H9 (cell line): ENCODE data around the gene MRPL36. TPM values are rescaled to one million over a fixed set of nuclear protein-coding genes. Genes with fewer than 3 reads are reported as not detected.

ENCODE experiments used
- DNase-seq: peaks from one replicate; pipeline ENCODE4 v3.0.0-alpha.2; 2017
- H2AFZ ChIP-seq: one replicate; pipeline ENCODE4 v1.6.1; 2013; ENCODE audit warnings: mild to moderate bottlenecking, low read length, control low read depth, moderate library complexity
- H2AK5ac ChIP-seq: 2 replicates; pipeline ENCODE4 v1.6.1; 2013; ENCODE audit warnings: low read length, control low read depth, mixed read lengths; ENCODE audit not compliant: insufficient read length
- H2BK120ac ChIP-seq: one replicate; pipeline ENCODE4 v1.6.1; 2013; ENCODE audit warnings: low read depth, mild to moderate bottlenecking, low read length, control low read depth, inconsistent platforms; ENCODE audit not compliant: poor library complexity, severe bottlenecking
- H2BK12ac ChIP-seq: 2 replicates; pipeline ENCODE4 v1.6.1; 2013; ENCODE audit warnings: low read length, control low read depth, mixed read lengths, low read depth; ENCODE audit not compliant: insufficient read length
- H2BK15ac ChIP-seq: 2 replicates; pipeline ENCODE4 v1.6.1; 2013; ENCODE audit warnings: low read depth, low read length, control low read depth
- H2BK20ac ChIP-seq: one replicate; pipeline ENCODE4 v1.6.1; 2013; ENCODE audit warnings: low read depth, mild to moderate bottlenecking, low read length, control low read depth, inconsistent platforms; ENCODE audit not compliant: poor library complexity, severe bottlenecking
- H2BK5ac ChIP-seq: 2 replicates; pipeline ENCODE4 v1.6.1; 2013; ENCODE audit warnings: low read length, control low read depth, mixed read lengths; ENCODE audit not compliant: insufficient read length
- H3K14ac ChIP-seq: 2 replicates; pipeline ENCODE4 v1.6.1; 2013; ENCODE audit warnings: low read length, control low read depth; ENCODE audit not compliant: insufficient read depth
- H3K18ac ChIP-seq: 2 replicates; pipeline ENCODE4 v1.6.1; 2013; ENCODE audit warnings: low read depth, mild to moderate bottlenecking, mixed read lengths, low read length, control low read depth; ENCODE audit not compliant: insufficient read length
- H3K23ac ChIP-seq: 2 replicates; pipeline ENCODE4 v1.6.1; 2013; ENCODE audit warnings: low read length, control low read depth, mixed read lengths, low read depth; ENCODE audit not compliant: insufficient read length
- H3K23me2 ChIP-seq: 2 replicates; pipeline ENCODE4 v1.6.1; 2013; ENCODE audit warnings: low read depth, mild to moderate bottlenecking, mixed read lengths, low read length, control low read depth; ENCODE audit not compliant: insufficient read length, poor library complexity, severe bottlenecking
- H3K27ac ChIP-seq: 2 replicates; pipeline ENCODE4 v1.5.1; 2013; ENCODE audit warnings: low read length, control low read depth, mixed read lengths, low read depth; ENCODE audit not compliant: insufficient read length
- H3K27me3 ChIP-seq: 2 replicates; pipeline ENCODE4 v1.6.1; 2013; ENCODE audit warnings: low read length, control low read depth, inconsistent platforms; ENCODE audit not compliant: insufficient read depth
- H3K4ac ChIP-seq: 2 replicates; pipeline ENCODE4 v1.6.1; 2013; ENCODE audit warnings: low read depth, mild to moderate bottlenecking, control low read depth, inconsistent platforms, low read length, moderate library complexity
- H3K4me1 ChIP-seq: 2 replicates; pipeline ENCODE4 v1.6.1; 2013; ENCODE audit warnings: low read length, control low read depth, inconsistent platforms; ENCODE audit not compliant: insufficient read depth
- H3K4me2 ChIP-seq: 2 replicates; pipeline ENCODE4 v1.6.1; 2013; ENCODE audit warnings: low read length, control low read depth, mixed read lengths; ENCODE audit not compliant: insufficient read length, insufficient read depth
- H3K56ac ChIP-seq: 2 replicates; pipeline ENCODE4 v1.6.1; 2013; ENCODE audit warnings: low read depth, mild to moderate bottlenecking, mixed read lengths, low read length, control low read depth; ENCODE audit not compliant: insufficient read length
- H3K79me1 ChIP-seq: 2 replicates; pipeline ENCODE4 v1.6.1; 2013; ENCODE audit warnings: low read depth, mild to moderate bottlenecking, moderate library complexity, low read length, control low read depth, inconsistent platforms; ENCODE audit not compliant: insufficient read depth, poor library complexity, severe bottlenecking
- H3K79me2 ChIP-seq: 2 replicates; pipeline ENCODE4 v1.6.1; 2013; ENCODE audit warnings: low read length, control low read depth, inconsistent platforms; ENCODE audit not compliant: insufficient read depth
- H3K9ac ChIP-seq: 2 replicates; pipeline ENCODE4 v1.6.1; 2013; ENCODE audit warnings: low read length, control low read depth, mixed read lengths; ENCODE audit not compliant: insufficient read length; ENCODE audit errors: extremely low read depth
- H3K9me3 ChIP-seq: one replicate; pipeline ENCODE4 v1.6.1; 2013; ENCODE audit warnings: low read depth, low read length, inconsistent platforms; ENCODE audit not compliant: control insufficient read depth
- H3T11ph ChIP-seq: one replicate; pipeline ENCODE4 v1.6.1; 2013; ENCODE audit warnings: mild to moderate bottlenecking, low read length, control low read depth, inconsistent platforms
- H4K20me1 ChIP-seq: one replicate; pipeline ENCODE4 v1.6.1; 2013; ENCODE audit not compliant: control insufficient read depth, insufficient read length, insufficient read depth
- H4K5ac ChIP-seq: 2 replicates; pipeline ENCODE4 v1.6.1; 2013; ENCODE audit warnings: low read depth, mild to moderate bottlenecking, mixed read lengths, low read length, control low read depth; ENCODE audit not compliant: insufficient read length
- H4K8ac ChIP-seq: replicated peaks from 2 replicates; pipeline ENCODE4 v1.6.1; 2013; ENCODE audit warnings: low read length, control low read depth, mixed read lengths, low read depth; ENCODE audit not compliant: insufficient read length
- H4K91ac ChIP-seq: 2 replicates; pipeline ENCODE4 v1.6.1; 2013; ENCODE audit warnings: low read depth, mild to moderate bottlenecking, moderate library complexity, mixed read lengths, low read length, control low read depth; ENCODE audit not compliant: insufficient read length
- H3K27ac Mint-ChIP-seq, 3 experiments: 2 replicates in 2 of 3; 3 replicates in 1 of 3; pipeline ENCODE4 v1.8.0; 2020 to 2021; ENCODE audit warnings: mixed read lengths in 3 of 3, mild to moderate bottlenecking in 1 of 3, moderate library complexity in 1 of 3
- H3K27me3 Mint-ChIP-seq: 2 replicates; pipeline ENCODE4 v1.8.0; 2021; ENCODE audit warnings: low read depth, mild to moderate bottlenecking, moderate library complexity, mixed read lengths
- H3K36me3 Mint-ChIP-seq, 3 experiments: 2 replicates in 2 of 3; 3 replicates in 1 of 3; pipeline ENCODE4 v1.8.0; 2020 to 2021; ENCODE audit warnings: low read depth in 3 of 3, mixed read lengths in 3 of 3; ENCODE audit not compliant: insufficient read depth in 1 of 3
- H3K4me1 Mint-ChIP-seq, 2 experiments: 2 replicates each; pipeline ENCODE4 v1.8.0; 2020; ENCODE audit warnings: mixed read lengths in 2 of 2
- H3K4me3 Mint-ChIP-seq, 2 experiments: 2 replicates in 1 of 2; 3 replicates in 1 of 2; pipeline ENCODE4 v1.8.0; 2020 to 2021; ENCODE audit warnings: mild to moderate bottlenecking in 2 of 2, mixed read lengths in 2 of 2, moderate library complexity in 1 of 2
- H3K9me3 Mint-ChIP-seq, 2 experiments: 2 replicates in 1 of 2; 3 replicates in 1 of 2; pipeline ENCODE4 v1.8.0; 2020; ENCODE audit warnings: mild to moderate bottlenecking in 2 of 2, mixed read lengths in 2 of 2, moderate library complexity in 1 of 2
- WGBS: extraction: QIAGEN DNeasy Blood & Tissue Kit; methylation state at CpG from one replicate; pipeline ENCODE4 v1.1.7; 2013; ENCODE audit warnings: missing lambda C conversion rate, low lambda C conversion rate, mixed read lengths; ENCODE audit not compliant: insufficient read length; ENCODE audit errors: extremely low coverage; 5-methylcytosine and 5-hydroxymethylcytosine counted together
- total RNA-seq: library from RNA; stranded (reverse); gene quantifications from 2 replicates; pipeline ENCODE4 v1.2.1, GENCODE V29; 2021
- TF ChIP-seq, protein P1 (sequence below): fragments of 200-600 bp; sonication (generic); conservative IDR thresholded peaks from 3 replicates; pipeline ENCODE4 v1.8.0; 2021; ENCODE audit warnings: antibody characterized with exemption, mild to moderate bottlenecking

The MRPL36 gene
- total RNA-seq, 1 experiment from 2014 or later: 67.3 TPM

DNA sequence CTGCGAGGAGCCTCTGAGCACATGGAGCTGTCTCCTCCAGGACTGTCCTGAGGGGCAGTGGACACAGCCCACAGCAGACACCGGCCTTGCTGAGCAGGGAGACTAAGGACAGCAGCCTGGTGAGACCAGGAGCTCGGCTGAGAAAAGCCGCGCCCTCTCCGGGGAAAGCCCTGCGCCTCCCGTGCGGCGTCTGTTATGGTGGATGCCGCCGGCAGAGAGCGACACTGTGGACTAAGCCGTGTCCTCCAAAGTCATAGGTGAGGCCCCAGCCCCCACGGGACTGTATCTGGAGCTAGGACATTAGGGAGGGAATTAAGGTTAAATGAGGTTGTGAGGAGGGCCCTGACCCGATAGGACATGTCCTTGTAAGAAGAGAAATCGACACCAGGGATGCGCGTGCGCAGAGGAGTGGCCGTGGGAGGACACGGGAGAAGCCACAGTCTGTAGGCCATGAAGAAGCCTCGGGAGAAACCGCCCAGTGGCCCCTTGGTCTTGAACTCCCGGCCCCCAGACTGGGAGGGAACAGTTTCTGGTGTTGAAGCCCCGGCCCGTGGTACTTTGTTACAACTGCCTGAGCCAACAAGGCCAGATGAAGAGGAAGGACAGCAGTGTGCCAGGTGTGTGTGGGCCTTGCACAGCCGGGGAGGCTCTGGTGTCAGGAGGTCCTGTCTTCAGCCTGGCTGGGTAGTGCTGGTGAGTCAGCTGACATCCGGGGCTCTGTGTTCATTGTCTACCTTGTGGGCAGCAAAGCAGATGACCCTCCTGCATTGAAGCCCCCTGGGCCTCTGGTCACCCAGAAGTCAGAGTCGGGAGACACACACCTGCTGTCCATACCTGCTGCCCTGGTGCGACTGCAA is 22.1 kb downstream of the MRPL36 start:
- no peak overlapping the region for H3K14ac ChIP-seq
- H2AK5ac ChIP-seq: no peak overlapping the region
- no peak for DNase-seq
- H3K56ac ChIP-seq: no peak overlapping the region
- no peaks in the 10 kb centered on the region for H3K23me2 ChIP-seq
- H3K36me3 Mint-ChIP-seq: no peaks in the 10 kb centered on the region; a peak in 1 of 7 replicates
- no peak overlapping the region for H4K91ac ChIP-seq
- no peaks in the 10 kb centered on the region for H3K79me1 ChIP-seq
- peaks cover 2% of the 10 kb centered on the region; the same call in 1 of the 2 replicates for H3K27me3 Mint-ChIP-seq
- no peak overlapping the region for H4K8ac ChIP-seq
- no peak overlapping the region for H3K4ac ChIP-seq
- no peaks in the 10 kb centered on the region for H3K27me3 ChIP-seq
- no peak overlapping the region for H3K18ac ChIP-seq
- H3T11ph ChIP-seq: no peak overlapping the region
- no peak overlapping the region for H2BK20ac ChIP-seq
- H3K23ac ChIP-seq: no peak overlapping the region
- no peaks in the 10 kb centered on the region for H3K4me1 Mint-ChIP-seq
- H3K9me3 ChIP-seq: no peaks in the 10 kb centered on the region
- no CpG with 5 or more reads among the region's 31 CpGs for WGBS
- no peak overlapping the region for H3K4me3 Mint-ChIP-seq
- TF ChIP-seq, protein P1, sequence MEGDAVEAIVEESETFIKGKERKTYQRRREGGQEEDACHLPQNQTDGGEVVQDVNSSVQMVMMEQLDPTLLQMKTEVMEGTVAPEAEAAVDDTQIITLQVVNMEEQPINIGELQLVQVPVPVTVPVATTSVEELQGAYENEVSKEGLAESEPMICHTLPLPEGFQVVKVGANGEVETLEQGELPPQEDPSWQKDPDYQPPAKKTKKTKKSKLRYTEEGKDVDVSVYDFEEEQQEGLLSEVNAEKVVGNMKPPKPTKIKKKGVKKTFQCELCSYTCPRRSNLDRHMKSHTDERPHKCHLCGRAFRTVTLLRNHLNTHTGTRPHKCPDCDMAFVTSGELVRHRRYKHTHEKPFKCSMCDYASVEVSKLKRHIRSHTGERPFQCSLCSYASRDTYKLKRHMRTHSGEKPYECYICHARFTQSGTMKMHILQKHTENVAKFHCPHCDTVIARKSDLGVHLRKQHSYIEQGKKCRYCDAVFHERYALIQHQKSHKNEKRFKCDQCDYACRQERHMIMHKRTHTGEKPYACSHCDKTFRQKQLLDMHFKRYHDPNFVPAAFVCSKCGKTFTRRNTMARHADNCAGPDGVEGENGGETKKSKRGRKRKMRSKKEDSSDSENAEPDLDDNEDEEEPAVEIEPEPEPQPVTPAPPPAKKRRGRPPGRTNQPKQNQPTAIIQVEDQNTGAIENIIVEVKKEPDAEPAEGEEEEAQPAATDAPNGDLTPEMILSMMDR: no peak
- H2BK120ac ChIP-seq: no peak overlapping the region
- no peak overlapping the region for H3K9ac ChIP-seq
- no peak overlapping the region; a peak in 1 of 7 replicates for H3K27ac Mint-ChIP-seq
- H3K79me2 ChIP-seq: no peaks in the 10 kb centered on the region
- no peak overlapping the region for H2AFZ ChIP-seq
- H4K5ac ChIP-seq: no peak overlapping the region
- no peaks in the 10 kb centered on the region for H3K4me1 ChIP-seq
- H2BK12ac ChIP-seq: no peak overlapping the region
- H4K20me1 ChIP-seq: no peaks in the 10 kb centered on the region
- no peak overlapping the region for H2BK15ac ChIP-seq
- no peak overlapping the region for H3K27ac ChIP-seq
- H3K9me3 Mint-ChIP-seq: peaks cover 9 to 11% of the 10 kb centered on the region in 2 experiments; a peak in 4 of 5 replicates
- no peak overlapping the region for H3K4me2 ChIP-seq
- H2BK5ac ChIP-seq: no peak overlapping the region
